GM13977 (cell line): ENCODE data around the gene ELOB.

Source experiments
- DNase-seq: peaks from one replicate; pipeline ENCODE4 v3.0.0; 2012; ENCODE audit warnings: low spot score
- CTCF ChIP-seq: IDR thresholded peaks from 2 replicates; pipeline ENCODE4 v1.5.1; 2012; ENCODE audit warnings: mild to moderate bottlenecking, control low read depth; ENCODE audit not compliant: insufficient read depth; ENCODE audit errors: extremely low read depth, missing control alignments
- in situ Hi-C: fragments of 300-500 bp; cut with MboI; formaldehyde crosslinking; loops from one replicate; pipeline ENCODE4 v1.12.0; 2022; ENCODE audit warnings: low sequenced_read_pairs, low pct_unique_long_range_greater_than_20kb, mixed read lengths, inconsistent platforms; ENCODE audit not compliant: unreplicated experiment

The ELOB gene

GRCh38 chr16:2791174-2791573, 14.1 kb upstream of the ELOB start:
- TF ChIP-seq CTCF = no peak
- no peak for DNase-seq
- in situ Hi-C loops = no loop called here

- no peak for TF ChIP-seq CTCF
- in situ Hi-C loops = no loop called here
- no peak for DNase-seq
Measured at GRCh38 chr16:2790631-2791030, 13.6 kb upstream of the ELOB start.

- no peak for DNase-seq
- in situ Hi-C loops = no loop called here
- no peak for TF ChIP-seq CTCF
Measured at GRCh38 chr16:2787961-2788360, 10.9 kb upstream of the ELOB start.

- no peak for DNase-seq
- in situ Hi-C loops = no loop called here
- no peak for TF ChIP-seq CTCF
Measured at GRCh38 chr16:2787406-2787805, 10.3 kb upstream of the ELOB start, which contains the start of gene PRSS33. Gene PRSS33, minus strand, starts transcription at chr16:2787560. Its CDS starts 1,013 bp downstream, at chr16:2786547.

- TF ChIP-seq CTCF = no peak
- in situ Hi-C loops = no loop called here
- DNase-seq = no peak
Measured at GRCh38 chr16:2786826-2787151, 9.7 kb upstream of the ELOB start.

GRCh38 chr16:2786061-2786825, 9.2 kb upstream of the ELOB start:
- in situ Hi-C loops = no loop called here
- DNase-seq = no peak
- no peak for TF ChIP-seq CTCF
